Type B pancreatic cell (in vitro differentiated cells): Measurements from ENCODE around the gene ANO8. TPM values are rescaled to one million over a fixed set of nuclear protein-coding genes. Genes with fewer than 3 reads are reported as not detected.

ENCODE experiments used
- DNase-seq: peaks from one replicate; pipeline ENCODE4 v3.0.0; 2021; ENCODE audit warnings: mixed read lengths; ENCODE audit not compliant: unreplicated experiment; ENCODE audit errors: extremely low spot score
- H3K27ac Mint-ChIP-seq: 2 replicates; pipeline ENCODE4 v1.8.0; 2021; ENCODE audit warnings: mild to moderate bottlenecking, mixed read lengths
- H3K27me3 Mint-ChIP-seq: 2 replicates; pipeline ENCODE4 v1.8.0; 2021; ENCODE audit warnings: mixed read lengths
- H3K36me3 Mint-ChIP-seq: 2 replicates; pipeline ENCODE4 v1.8.0; 2021; ENCODE audit warnings: mixed read lengths
- H3K4me1 Mint-ChIP-seq: one replicate; pipeline ENCODE4 v1.8.0; 2021; ENCODE audit warnings: mixed read lengths; ENCODE audit not compliant: unreplicated experiment
- H3K4me3 Mint-ChIP-seq: 2 replicates; pipeline ENCODE4 v1.8.0; 2021; ENCODE audit warnings: mild to moderate bottlenecking, mixed read lengths
- H3K9me3 Mint-ChIP-seq: 2 replicates; pipeline ENCODE4 v1.8.0; 2021; ENCODE audit warnings: mixed read lengths
- CTCF ChIP-seq: fragments of 200-600 bp; sonication (generic); conservative IDR thresholded peaks from 2 replicates; pipeline ENCODE4 v1.5.0; 2021; ENCODE audit warnings: antibody characterized with exemption, mild to moderate bottlenecking
- total RNA-seq: library from RNA; stranded (reverse); gene quantifications from 2 replicates; pipeline ENCODE4 v1.2.1, GENCODE V29; 2021; ENCODE audit warnings: low replicate concordance

ANO8 gene
- total RNA-seq, 1 donor from 2014 or later: 38.4 TPM

- Mint-ChIP-seq H3K4me3 (no peak overlapping the region), H3K36me3 (no peaks in the 10 kb centered on the region), H3K27me3 (no peaks in the 10 kb centered on the region), H3K4me1 (peaks cover 4% of the 10 kb centered on the region), H3K27ac (no peak overlapping the region), H3K9me3 (no peaks in the 10 kb centered on the region)
- TF ChIP-seq CTCF: no peak
- DNase-seq: no peak
Measured at GRCh38 chr19:17289489-17289888, 45.2 kb downstream of the ANO8 start.

GRCh38 chr19:17286752-17287151 is 47.9 kb downstream of the ANO8 start:
- no peaks in the 10 kb centered on the region for H3K9me3 Mint-ChIP-seq
- DNase-seq: no peak
- H3K4me1 Mint-ChIP-seq: no peaks in the 10 kb centered on the region
- no peak overlapping the region for H3K4me3 Mint-ChIP-seq
- H3K27ac Mint-ChIP-seq: no peak overlapping the region
- no peak for TF ChIP-seq CTCF
- no peaks in the 10 kb centered on the region for H3K36me3 Mint-ChIP-seq
- peaks cover 3% of the 10 kb centered on the region for H3K27me3 Mint-ChIP-seq

GRCh38 chr19:17286263-17286662 is 48.4 kb downstream of the ANO8 start:
- no peaks in the 10 kb centered on the region for H3K4me1 Mint-ChIP-seq
- TF ChIP-seq CTCF: no peak
- no peaks in the 10 kb centered on the region for H3K9me3 Mint-ChIP-seq
- H3K27me3 Mint-ChIP-seq: peaks cover 3% of the 10 kb centered on the region
- H3K4me3 Mint-ChIP-seq: no peak overlapping the region
- H3K36me3 Mint-ChIP-seq: no peaks in the 10 kb centered on the region
- H3K27ac Mint-ChIP-seq: no peak overlapping the region
- no peak for DNase-seq

DNA sequence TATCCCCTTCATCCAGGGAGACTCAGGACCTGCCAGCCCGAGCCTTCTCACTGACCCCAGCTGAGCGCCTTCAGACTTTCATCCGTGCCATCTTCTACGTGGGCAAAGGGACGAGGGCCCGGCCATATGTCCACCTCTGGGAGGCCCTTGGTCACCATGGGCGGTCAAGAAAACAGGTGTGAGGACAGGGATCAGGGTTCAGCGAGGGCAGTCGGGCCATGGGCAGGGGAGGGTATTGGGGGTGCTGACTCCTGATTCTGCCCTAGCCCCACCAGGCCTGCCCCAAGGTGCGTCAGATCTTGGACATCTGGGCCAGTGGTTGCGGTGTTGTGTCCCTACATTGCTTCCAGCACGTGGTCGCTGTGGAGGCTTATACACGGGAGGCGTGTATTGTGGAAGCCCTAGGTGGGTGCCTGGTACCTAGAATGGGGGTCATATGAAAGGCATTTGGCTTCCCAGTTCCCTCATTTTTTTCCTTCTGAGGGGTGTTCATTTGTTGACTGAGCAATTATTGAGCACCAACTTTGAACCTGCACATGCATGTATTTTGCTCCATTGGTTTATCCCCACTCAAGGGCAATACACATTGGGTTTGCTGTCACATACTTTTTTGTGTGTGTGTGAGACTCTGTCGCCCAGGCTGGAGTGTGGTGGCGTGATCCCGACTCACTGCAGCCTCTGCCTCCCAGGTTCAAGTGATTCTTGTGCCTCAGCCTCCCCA is 49.1 kb downstream of the ANO8 start:
- TF ChIP-seq CTCF: no peak
- H3K9me3 Mint-ChIP-seq: no peaks in the 10 kb centered on the region
- H3K4me3 Mint-ChIP-seq: no peak overlapping the region
- no peak for DNase-seq
- H3K36me3 Mint-ChIP-seq: no peaks in the 10 kb centered on the region
- peaks cover 3% of the 10 kb centered on the region for H3K27me3 Mint-ChIP-seq
- no peaks in the 10 kb centered on the region for H3K4me1 Mint-ChIP-seq
- H3K27ac Mint-ChIP-seq: no peak overlapping the region

DNA sequence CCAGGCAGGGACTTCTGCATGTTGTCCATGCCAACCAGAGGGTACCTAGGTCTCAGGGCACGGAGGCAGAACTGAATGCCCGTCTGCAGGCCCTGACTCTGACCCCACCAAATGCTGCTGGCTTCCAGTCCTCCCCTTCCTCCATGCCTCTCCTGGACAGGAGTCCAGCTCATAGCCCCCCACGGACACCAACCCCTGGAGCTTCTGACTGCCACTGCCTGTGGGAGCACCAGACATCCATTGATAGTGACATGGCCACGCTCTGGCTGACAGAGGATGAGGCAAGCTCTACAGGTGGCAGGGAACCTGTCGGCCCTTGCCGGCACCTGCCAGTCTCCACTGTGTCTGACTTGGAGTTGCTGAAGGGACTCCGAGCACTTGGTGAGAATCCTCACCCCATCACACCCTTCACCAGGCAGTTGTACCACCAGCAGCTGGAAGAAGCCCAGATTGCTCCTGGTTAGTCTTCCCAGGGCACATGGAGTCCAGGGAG is 51.1 kb downstream of the ANO8 start:
- H3K9me3 Mint-ChIP-seq: no peaks in the 10 kb centered on the region
- H3K27ac Mint-ChIP-seq: no peak overlapping the region
- no peak for DNase-seq
- no peaks in the 10 kb centered on the region for H3K36me3 Mint-ChIP-seq
- peak overlapping the region; percentile 60 for H3K4me3 Mint-ChIP-seq
- H3K4me1 Mint-ChIP-seq: no peaks in the 10 kb centered on the region
- H3K27me3 Mint-ChIP-seq: peaks cover 3% of the 10 kb centered on the region
- no peak for TF ChIP-seq CTCF
